GM19035 (cell line): ENCODE data around the gene DNAJC3.
"Not testable (repeated sequence)": the region's sequence is repeated elsewhere in the genome, so short reads cannot be mapped to it uniquely, and the experiment has no call there.

Experiments
- ATAC-seq: cut with Tn5 transposase; IDR thresholded peaks from one replicate; pipeline ENCODE4 v1.9.1; 2021; ENCODE audit not compliant: unreplicated experiment

DNAJC3 gene

DNA sequence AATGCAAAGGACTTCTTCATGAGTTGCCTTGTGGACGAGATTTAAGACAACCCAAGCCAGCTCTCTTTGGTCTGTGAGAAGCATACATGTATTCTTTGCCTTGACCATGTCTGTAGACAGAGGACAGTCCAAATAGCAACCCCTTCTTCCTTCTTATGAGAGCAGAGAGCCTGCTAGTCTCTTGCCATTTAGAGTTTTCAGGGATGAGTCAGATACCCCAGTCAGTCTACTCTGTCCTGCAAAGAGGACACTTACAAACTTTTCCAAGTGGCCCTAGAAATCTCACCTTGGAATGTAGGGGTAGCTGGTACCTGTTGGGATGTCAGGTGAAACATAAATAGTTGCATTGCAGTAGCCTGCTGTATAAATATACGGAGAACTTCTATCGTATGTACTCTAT lies 36.7 kb downstream of the DNAJC3 start:
- ATAC-seq = no peak

GRCh38 chr13:95714142-95714832 lies 37.3 kb downstream of the DNAJC3 start:
- no peak for ATAC-seq

DNA sequence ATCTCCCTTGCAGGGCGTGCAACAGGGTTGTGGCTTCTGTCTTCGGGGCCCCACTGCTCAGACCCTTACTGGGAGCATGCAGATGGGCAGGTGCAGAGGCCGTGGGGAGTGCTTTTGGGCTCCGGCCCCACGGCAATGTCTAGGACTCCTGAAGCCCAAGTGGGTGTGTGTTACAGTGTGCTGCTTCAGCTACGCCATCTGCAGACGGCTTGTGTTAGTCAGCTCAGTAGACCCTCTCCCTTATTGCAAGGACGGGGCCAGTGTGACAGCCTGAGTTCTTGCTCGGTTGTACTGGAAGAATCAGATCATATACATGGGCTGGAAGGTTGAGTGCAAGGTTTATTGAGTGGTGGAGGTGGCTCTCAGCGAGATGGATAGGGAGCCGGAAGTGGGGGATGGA lies 39.3 kb downstream of the DNAJC3 start:
- no peak for ATAC-seq

GRCh38 chr13:95722241-95722640 lies 45.3 kb downstream of the DNAJC3 start:
- no peak for ATAC-seq

DNA sequence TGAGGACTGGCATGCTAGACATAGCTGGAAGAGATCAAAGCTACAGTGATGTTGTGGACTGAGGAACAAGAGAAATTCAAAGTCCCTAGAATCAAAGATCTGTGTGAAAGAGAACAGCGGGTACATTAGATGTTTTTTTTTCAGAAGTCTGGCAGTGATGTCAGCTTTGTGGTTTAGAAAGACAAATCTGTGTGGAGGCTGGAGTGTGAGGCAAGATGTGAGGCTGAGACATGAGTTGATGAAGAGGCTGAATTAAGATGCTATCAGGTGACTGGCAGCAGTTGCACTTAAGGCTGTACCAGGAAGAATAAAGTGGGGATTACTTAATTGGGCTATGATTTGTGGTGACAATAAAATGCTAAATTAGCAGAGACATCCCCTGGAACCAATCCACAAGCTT lies 46.5 kb downstream of the DNAJC3 start:
- ATAC-seq = no peak

DNA sequence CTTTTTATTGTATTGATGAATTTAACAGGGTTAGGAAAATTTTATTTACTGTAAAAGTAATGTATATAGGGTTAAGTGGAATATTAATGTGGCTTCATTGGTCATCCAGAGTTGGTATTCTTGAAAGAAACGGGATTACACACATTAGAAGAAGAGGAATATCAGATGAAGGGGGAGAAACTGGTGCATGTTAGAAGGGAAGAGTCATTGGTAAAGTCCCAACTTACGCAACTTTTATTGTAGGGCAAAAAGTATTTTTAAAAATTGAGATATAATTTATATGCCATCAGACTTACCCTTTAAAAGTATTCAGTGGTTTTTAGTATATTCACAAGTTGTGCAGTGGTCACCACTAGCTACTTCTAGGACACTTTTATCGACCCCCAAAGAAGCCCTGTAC lies 47.3 kb downstream of the DNAJC3 start:
- ATAC-seq = no peak

GRCh38 chr13:95726876-95727275 lies 49.9 kb downstream of the DNAJC3 start:
- ATAC-seq = no peak

DNA sequence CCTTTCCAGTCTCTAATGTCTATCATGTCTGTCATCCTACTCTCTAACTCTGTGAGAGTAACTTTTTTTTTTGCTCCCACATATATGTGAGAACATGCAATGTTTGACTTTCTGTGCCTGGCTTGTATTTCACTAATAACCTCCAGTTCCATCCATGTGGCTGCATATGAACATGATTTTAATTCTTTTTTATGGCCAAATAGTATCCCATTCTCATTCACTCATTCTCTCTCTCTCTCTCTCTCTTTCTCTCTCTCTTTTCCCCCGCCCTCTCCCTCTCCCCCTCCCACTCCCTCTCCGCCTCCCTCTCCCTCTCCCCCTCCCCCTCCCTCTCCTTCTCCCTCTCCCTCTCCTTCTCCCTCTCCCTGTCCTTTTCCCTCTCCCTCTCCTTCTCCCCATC lies 52.0 kb downstream of the DNAJC3 start:
- no peak for ATAC-seq

GRCh38 chr13:95734124-95734523 lies 57.2 kb downstream of the DNAJC3 start:
- no peak for ATAC-seq

GRCh38 chr13:95740071-95740978 lies 63.4 kb downstream of the DNAJC3 start:
- ATAC-seq = not testable (repeated sequence)

- no peak for ATAC-seq
These were observed 64.0 kb downstream of the DNAJC3 start for GRCh38 chr13:95740979-95741320.

- ATAC-seq = no peak
These were observed 64.9 kb downstream of the DNAJC3 start for GRCh38 chr13:95741584-95742563.

GRCh38 chr13:95743192-95743591 lies 66.3 kb downstream of the DNAJC3 start:
- no peak for ATAC-seq

DNA sequence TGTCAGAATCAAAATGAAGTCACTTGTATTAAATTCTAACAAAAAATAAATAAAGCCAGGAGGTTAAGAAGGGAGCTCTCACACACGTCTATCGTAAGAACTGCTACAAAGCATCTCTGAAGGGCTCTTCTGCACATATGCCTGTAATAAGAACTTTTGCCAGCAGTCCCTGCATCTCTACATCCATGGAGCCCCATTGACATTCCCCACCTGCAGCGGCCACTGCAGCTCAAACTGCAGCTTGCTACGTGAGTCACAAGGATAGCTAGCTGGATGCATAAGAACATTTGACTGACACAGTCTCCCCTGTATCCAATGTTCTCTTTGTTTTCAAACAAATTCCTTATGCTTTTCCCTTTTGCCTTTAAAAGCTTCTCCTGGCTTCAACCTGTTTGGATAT lies 68.3 kb downstream of the DNAJC3 start:
- ATAC-seq = no peak

- no peak for ATAC-seq
These were observed 68.8 kb downstream of the DNAJC3 start for GRCh38 chr13:95745752-95746151.

DNA sequence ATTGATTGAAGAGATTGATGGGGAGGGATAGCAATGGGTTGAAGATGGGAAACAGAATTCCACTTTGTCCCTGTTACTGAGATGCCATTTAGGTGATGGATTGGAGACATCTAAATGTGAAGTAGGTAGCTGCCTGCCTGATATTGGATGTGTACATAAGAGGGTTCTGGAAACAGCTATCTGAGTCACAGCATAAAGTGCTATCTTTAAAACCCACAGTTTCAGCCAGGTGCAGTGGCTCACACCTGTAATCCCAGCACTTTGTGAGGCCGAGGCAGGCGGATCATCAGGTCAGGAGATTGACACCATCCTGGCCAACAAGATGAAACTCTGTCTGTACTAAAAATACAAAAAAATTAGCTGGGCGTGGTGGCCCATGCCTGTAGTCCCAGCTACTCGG lies 72.6 kb downstream of the DNAJC3 start:
- ATAC-seq = no peak

- ATAC-seq = no peak
These were observed 75.7 kb downstream of the DNAJC3 start for GRCh38 chr13:95752677-95753076.

GRCh38 chr13:95754069-95754468 lies 77.1 kb downstream of the DNAJC3 start:
- no peak for ATAC-seq

DNA sequence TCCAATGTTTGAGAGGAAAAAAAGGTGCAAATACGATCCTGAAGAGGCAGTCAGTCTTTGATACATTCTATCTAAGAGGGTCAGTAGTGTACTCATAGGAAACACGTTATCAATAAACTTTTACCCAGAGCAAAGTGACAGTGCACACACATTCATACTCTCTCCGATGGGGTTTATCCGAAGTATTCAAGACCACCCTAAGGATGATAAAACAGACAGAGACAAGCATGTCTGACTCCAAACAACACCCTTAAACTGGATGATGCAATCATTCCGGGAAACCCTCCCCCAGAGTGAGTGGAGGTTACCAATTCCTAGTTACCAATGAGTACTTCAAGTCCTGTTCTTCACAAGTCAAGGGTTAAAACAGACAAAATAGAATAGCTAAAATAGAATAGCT lies 79.1 kb downstream of the DNAJC3 start:
- ATAC-seq = no peak

DNA sequence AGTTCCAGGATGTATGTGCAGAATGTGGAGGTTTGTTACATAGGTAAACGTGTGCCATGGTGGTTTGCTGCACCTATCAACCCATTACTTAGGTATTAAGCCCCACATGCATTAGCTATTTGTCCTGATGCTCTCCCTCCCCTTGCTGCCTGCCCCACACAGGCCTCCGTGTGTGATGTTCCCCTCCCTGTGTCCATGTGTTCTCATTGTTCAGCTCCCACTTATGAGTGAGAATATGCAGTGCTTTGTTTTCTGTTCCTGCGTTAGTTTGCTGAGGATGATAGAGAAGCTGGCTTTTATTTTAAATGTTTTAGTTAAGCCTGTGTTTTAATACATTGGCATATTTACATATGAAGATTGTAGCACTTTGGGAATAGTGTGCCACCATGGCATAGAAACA lies 85.7 kb downstream of the DNAJC3 start:
- not testable (repeated sequence) for ATAC-seq

DNA sequence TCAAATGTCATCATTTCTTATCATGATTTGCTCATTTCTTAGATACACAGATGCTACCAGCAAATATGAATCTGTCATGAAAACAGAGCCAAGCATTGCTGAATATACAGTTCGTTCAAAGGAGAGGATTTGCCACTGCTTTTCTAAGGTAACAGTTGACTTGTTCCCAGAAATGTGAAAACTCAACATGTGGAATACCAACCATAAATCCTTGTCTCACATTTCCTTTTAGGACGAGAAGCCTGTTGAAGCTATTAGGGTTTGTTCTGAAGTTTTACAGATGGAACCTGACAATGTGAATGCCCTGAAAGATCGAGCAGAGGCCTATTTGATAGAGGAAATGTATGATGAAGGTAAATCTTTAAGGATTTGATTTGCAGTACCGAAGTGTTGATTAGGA lies 86.7 kb downstream of the DNAJC3 start:
- ATAC-seq = no peak
